ENCODE measurements around the gene C11orf54. TPM values are rescaled to one million over a fixed set of nuclear protein-coding genes. Genes with fewer than 3 reads are reported as not detected.

C11orf54 gene
- total RNA-seq, 2 experiments from 2014 or later, result 24.4 to 24.6 TPM

Other genes with a start within 250 kb of the C11orf54 start
- 10 to 100 TPM; 55.3 to 60.0 TPM for gene SMCO4, start 198.3 kb upstream of the C11orf54 start, total RNA-seq
- 10 to 100 TPM; 23.0 to 25.7 TPM for gene CEP295, start 80.0 kb upstream of the C11orf54 start, total RNA-seq
- 100 to 1,000 TPM; 183 to 184 TPM for gene TAF1D, start 177 bp upstream of the C11orf54 start, total RNA-seq
- 10 to 100 TPM; 40.6 to 42.9 TPM for gene MED17, start 42.6 kb downstream of the C11orf54 start, total RNA-seq
- not detected for gene VSTM5, start 108.9 kb downstream of the C11orf54 start, total RNA-seq